Measurements from ENCODE around the gene WNT2B.
A peak's percentile ranks its signal among the peaks of the same experiment; 100 is the strongest.

Gene WNT2B

GRCh38 chr1:112492076-112492475 is 16.7 kb upstream of the WNT2B start:
- Histone ChIP-seq H3K4me1 (ENCODE audit: insufficient read depth, low read length) (no peaks in the 10 kb centered on the region), H3K9me3 (ENCODE audit: control insufficient read depth, insufficient read depth, low read length) (no peaks in the 10 kb centered on the region), H3K36me3 (ENCODE audit: insufficient read depth, low read length) (no peaks in the 10 kb centered on the region), H3K9ac (ENCODE audit: low read depth, low read length) (no peak overlapping the region)

- Histone ChIP-seq H3K4me1 (ENCODE audit: insufficient read depth, low read length) (no peaks in the 10 kb centered on the region), H3K9ac (ENCODE audit: low read depth, low read length) (no peak overlapping the region)
Measured at GRCh38 chr1:112493351-112493750, 15.4 kb upstream of the WNT2B start.

GRCh38 chr1:112496290-112496689 is 12.5 kb upstream of the WNT2B start:
- H3K9me3 ChIP-seq (ENCODE audit: control insufficient read depth, insufficient read depth, low read length) = no peaks in the 10 kb centered on the region
- no peaks in the 10 kb centered on the region for H3K36me3 ChIP-seq (ENCODE audit: insufficient read depth, low read length)
- H3K9ac ChIP-seq (ENCODE audit: low read depth, low read length) = no peak overlapping the region
- no peaks in the 10 kb centered on the region for H3K4me1 ChIP-seq (ENCODE audit: insufficient read depth, low read length)

More at GRCh38 chr1:112493351-112493750, 15.4 kb upstream of the WNT2B start:
- no peaks in the 10 kb centered on the region for H3K36me3 ChIP-seq (ENCODE audit: insufficient read depth, low read length)
- no peaks in the 10 kb centered on the region for H3K9me3 ChIP-seq (ENCODE audit: control insufficient read depth, insufficient read depth, low read length)

GRCh38 chr1:112501810-112502641 is 6.7 kb upstream of the WNT2B start:
- H3K36me3 ChIP-seq (ENCODE audit: insufficient read depth, low read length) = no peaks in the 10 kb centered on the region
- H3K4me1 ChIP-seq (ENCODE audit: insufficient read depth, low read length) = peaks cover 14% of the 10 kb centered on the region; the same call in 1 of the 2 replicates
- peak overlapping the region; percentile 61 for H3K9ac ChIP-seq (ENCODE audit: low read depth, low read length)
- no peaks in the 10 kb centered on the region for H3K9me3 ChIP-seq (ENCODE audit: control insufficient read depth, insufficient read depth, low read length)

GRCh38 chr1:112502826-112503225 is 5.9 kb upstream of the WNT2B start:
- no peak overlapping the region; the same call in 1 of the 2 replicates for H3K9ac ChIP-seq (ENCODE audit: low read depth, low read length)
- no peaks in the 10 kb centered on the region for H3K9me3 ChIP-seq (ENCODE audit: control insufficient read depth, insufficient read depth, low read length)
- no peaks in the 10 kb centered on the region for H3K36me3 ChIP-seq (ENCODE audit: insufficient read depth, low read length)
- H3K4me1 ChIP-seq (ENCODE audit: insufficient read depth, low read length) = peaks cover 14% of the 10 kb centered on the region; the same call in 1 of the 2 replicates

GRCh38 chr1:112504001-112504660 is 4.6 kb upstream of the WNT2B start:
- Histone ChIP-seq H3K36me3 (ENCODE audit: insufficient read depth, low read length) (no peaks in the 10 kb centered on the region), H3K9me3 (ENCODE audit: control insufficient read depth, insufficient read depth, low read length) (no peaks in the 10 kb centered on the region), H3K4me1 (ENCODE audit: insufficient read depth, low read length) (peaks cover 14% of the 10 kb centered on the region; the same call in 1 of the 2 replicates), H3K9ac (ENCODE audit: low read depth, low read length) (no peak overlapping the region)

- Histone ChIP-seq H3K9me3 (ENCODE audit: control insufficient read depth, insufficient read depth, low read length) (no peaks in the 10 kb centered on the region), H3K9ac (ENCODE audit: low read depth, low read length) (no peak overlapping the region), H3K4me1 (ENCODE audit: insufficient read depth, low read length) (peaks cover 16% of the 10 kb centered on the region; the same call in 1 of the 2 replicates), H3K36me3 (ENCODE audit: insufficient read depth, low read length) (no peaks in the 10 kb centered on the region)
Measured at GRCh38 chr1:112504661-112505399, 3.9 kb upstream of the WNT2B start.

GRCh38 chr1:112505400-112505785 is 3.4 kb upstream of the WNT2B start:
- no peaks in the 10 kb centered on the region for H3K9me3 ChIP-seq (ENCODE audit: control insufficient read depth, insufficient read depth, low read length)
- H3K4me1 ChIP-seq (ENCODE audit: insufficient read depth, low read length) = peaks cover 20% of the 10 kb centered on the region; the same call in 1 of the 2 replicates
- no peaks in the 10 kb centered on the region for H3K36me3 ChIP-seq (ENCODE audit: insufficient read depth, low read length)
- H3K9ac ChIP-seq (ENCODE audit: low read depth, low read length) = no peak overlapping the region

- no peaks in the 10 kb centered on the region for H3K9me3 ChIP-seq (ENCODE audit: control insufficient read depth, insufficient read depth, low read length)
- H3K9ac ChIP-seq (ENCODE audit: low read depth, low read length) = no peak overlapping the region
- H3K36me3 ChIP-seq (ENCODE audit: insufficient read depth, low read length) = no peaks in the 10 kb centered on the region
- H3K4me1 ChIP-seq (ENCODE audit: insufficient read depth, low read length) = peaks cover 25% of the 10 kb centered on the region
Measured at GRCh38 chr1:112505878-112506277, 2.9 kb upstream of the WNT2B start.

GRCh38 chr1:112506306-112506705 is 2.5 kb upstream of the WNT2B start:
- Histone ChIP-seq H3K9ac (ENCODE audit: low read depth, low read length) (no peak overlapping the region), H3K9me3 (ENCODE audit: control insufficient read depth, insufficient read depth, low read length) (no peaks in the 10 kb centered on the region), H3K36me3 (ENCODE audit: insufficient read depth, low read length) (no peaks in the 10 kb centered on the region), H3K4me1 (ENCODE audit: insufficient read depth, low read length) (peaks cover 25% of the 10 kb centered on the region)

- Histone ChIP-seq H3K9ac (ENCODE audit: low read depth, low read length) (no peak overlapping the region), H3K36me3 (ENCODE audit: insufficient read depth, low read length) (no peaks in the 10 kb centered on the region), H3K4me1 (ENCODE audit: insufficient read depth, low read length) (peaks cover 25% of the 10 kb centered on the region), H3K9me3 (ENCODE audit: control insufficient read depth, insufficient read depth, low read length) (no peaks in the 10 kb centered on the region)
Measured at GRCh38 chr1:112506731-112507130, 2.0 kb upstream of the WNT2B start.

GRCh38 chr1:112507336-112507735 is 1.4 kb upstream of the WNT2B start:
- Histone ChIP-seq H3K36me3 (ENCODE audit: insufficient read depth, low read length) (no peaks in the 10 kb centered on the region), H3K9me3 (ENCODE audit: control insufficient read depth, insufficient read depth, low read length) (no peaks in the 10 kb centered on the region), H3K9ac (ENCODE audit: low read depth, low read length) (peak overlapping the region; percentile 69; the same call in 1 of the 2 replicates), H3K4me1 (ENCODE audit: insufficient read depth, low read length) (peaks cover 25% of the 10 kb centered on the region)

GRCh38 chr1:112507921-112508277 is 866 bp upstream of the WNT2B start:
- H3K9me3 ChIP-seq (ENCODE audit: control insufficient read depth, insufficient read depth, low read length) = no peaks in the 10 kb centered on the region
- H3K9ac ChIP-seq (ENCODE audit: low read depth, low read length) = peak overlapping the region; percentile 69; the same call in 1 of the 2 replicates
- H3K36me3 ChIP-seq (ENCODE audit: insufficient read depth, low read length) = no peaks in the 10 kb centered on the region
- H3K4me1 ChIP-seq (ENCODE audit: insufficient read depth, low read length) = peaks cover 25% of the 10 kb centered on the region

- no peaks in the 10 kb centered on the region for H3K36me3 ChIP-seq (ENCODE audit: insufficient read depth, low read length)
- H3K4me1 ChIP-seq (ENCODE audit: insufficient read depth, low read length) = peaks cover 17% of the 10 kb centered on the region
- no peaks in the 10 kb centered on the region for H3K9me3 ChIP-seq (ENCODE audit: control insufficient read depth, insufficient read depth, low read length)
- peak overlapping the region; percentile 69; the same call in 1 of the 2 replicates for H3K9ac ChIP-seq (ENCODE audit: low read depth, low read length)
Measured at GRCh38 chr1:112509005-112509659, 367 bp downstream of the WNT2B start.

Data from ES-I3 (cell line).